Ectodermal cell (in vitro differentiated cells): Measurements from ENCODE around the gene SLC5A11.

ENCODE experiments used
- H3K27ac ChIP-seq: 2 replicates; pipeline ENCODE4 v1.7.0; 2013; ENCODE audit warnings: mild to moderate bottlenecking, low read depth, low read length; ENCODE audit not compliant: insufficient read depth, poor library complexity, severe bottlenecking
- H3K27me3 ChIP-seq: 2 replicates; pipeline ENCODE4 v1.7.0; 2013; ENCODE audit warnings: mild to moderate bottlenecking, low read length; ENCODE audit not compliant: insufficient read depth, control insufficient read depth, poor library complexity, severe bottlenecking
- H3K36me3 ChIP-seq: one replicate; pipeline ENCODE4 v1.7.0; 2013; ENCODE audit warnings: low read length; ENCODE audit not compliant: control insufficient read depth, insufficient read depth
- H3K4me1 ChIP-seq: one replicate; pipeline ENCODE4 v1.7.0; 2013; ENCODE audit warnings: low read length; ENCODE audit not compliant: control insufficient read depth, insufficient read depth
- H3K4me3 ChIP-seq: 2 replicates; pipeline ENCODE4 v1.7.0; 2013; ENCODE audit warnings: low read depth, low read length, control low read depth; ENCODE audit not compliant: insufficient read depth
- H3K9me3 ChIP-seq: 2 replicates; pipeline ENCODE4 v1.7.0; 2013; ENCODE audit warnings: mild to moderate bottlenecking, low read length, moderate library complexity; ENCODE audit not compliant: control insufficient read depth
- WGBS, 2 experiments: methylation state at CpG; one replicate each; pipeline ENCODE4 v1.1.7; 2013; ENCODE audit warnings: missing lambda C conversion rate in 2 of 2; 5-methylcytosine and 5-hydroxymethylcytosine counted together

SLC5A11 gene

DNA sequence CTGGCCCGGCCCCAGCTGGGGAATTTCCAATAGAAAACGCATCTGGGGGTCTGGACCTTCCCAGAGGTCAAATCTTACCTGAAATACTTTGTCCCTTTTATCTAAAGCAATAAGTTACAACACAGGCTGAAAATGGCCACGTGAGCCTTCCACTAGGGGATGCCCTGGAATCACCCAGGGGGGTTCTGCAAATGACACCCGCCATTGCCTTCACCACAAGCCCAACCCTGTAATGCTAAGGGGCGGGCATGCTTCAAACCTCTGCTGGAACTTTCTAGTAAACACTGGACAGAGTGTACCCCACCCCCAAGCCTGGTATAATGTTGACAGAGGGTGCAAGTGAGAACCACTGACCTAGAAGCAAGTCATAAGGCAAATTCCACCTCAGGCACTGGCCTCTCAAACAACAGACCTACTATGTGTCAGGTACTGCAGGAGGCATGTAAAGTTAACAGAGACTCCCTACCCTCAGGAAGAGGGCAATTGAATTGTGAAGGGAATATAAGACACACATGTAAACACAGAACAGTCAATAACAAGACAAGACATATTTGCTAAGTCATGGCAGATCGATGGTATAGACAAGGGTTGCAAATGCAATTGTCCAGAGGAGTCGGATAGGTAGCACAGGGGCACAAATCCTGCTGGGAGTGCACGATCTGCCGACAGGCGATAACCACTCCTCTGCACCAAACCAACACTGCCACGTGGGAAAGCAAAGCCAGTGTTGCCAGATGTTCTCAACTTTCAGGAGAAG lies 110.4 kb downstream of the SLC5A11 start:
- Histone ChIP-seq H3K9me3 (no peaks in the 10 kb centered on the region), H3K36me3 (peaks cover 38% of the 10 kb centered on the region), H3K27me3 (no peaks in the 10 kb centered on the region), H3K4me3 (no peak overlapping the region), H3K4me1 (no peaks in the 10 kb centered on the region), H3K27ac (no peak overlapping the region)
- WGBS, 2 experiments = 93 to 95% methylated on average over 11 of the region's 11 CpGs

DNA sequence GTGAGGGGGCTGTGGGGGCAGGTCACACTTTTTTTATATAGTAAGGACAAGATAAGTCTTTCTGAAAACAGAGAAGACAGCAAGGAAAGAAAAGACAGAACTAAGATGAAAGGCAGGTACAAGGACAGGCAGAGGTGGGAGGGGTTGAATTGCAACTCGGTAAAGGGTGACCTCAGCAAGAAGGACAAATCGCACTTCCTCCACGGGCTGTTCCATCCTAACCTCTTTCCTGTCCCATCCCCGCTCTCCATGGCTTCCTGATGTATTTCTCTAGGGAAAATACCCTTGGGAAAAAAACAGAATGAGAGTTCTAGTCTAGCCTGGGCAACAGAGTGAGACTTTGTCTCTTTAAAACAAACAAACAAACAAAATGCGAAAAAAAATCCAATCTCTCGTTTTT lies 112.1 kb downstream of the SLC5A11 start:
- Histone ChIP-seq H3K36me3 (peaks cover 30% of the 10 kb centered on the region), H3K4me3 (no peak overlapping the region), H3K27me3 (no peaks in the 10 kb centered on the region), H3K9me3 (no peaks in the 10 kb centered on the region), H3K4me1 (no peaks in the 10 kb centered on the region), H3K27ac (no peak overlapping the region)
- 86 to 93% methylated on average over 6 of the region's 6 CpGs for WGBS, 2 experiments
